Cardiac fibroblast (primary cell): ENCODE results near the gene TIMP2.

ENCODE experiments used
- DNase-seq, 2 donors: peaks; one replicate each; pipeline versions ENCODE4 v3.0.0 to v3.0.0-alpha.2; 2010; ENCODE audit warnings: low read depth in 2 of 2
- H3K4me3 ChIP-seq, 2 donors: replicated peaks in 1 of 2; 1 replicate in 1 of 2; 2 replicates in 1 of 2; pipeline ENCODE4 v1.5.1; 2011; ENCODE audit warnings: low read depth in 2 of 2, low read length in 2 of 2, mild to moderate bottlenecking in 2 of 2, moderate library complexity in 1 of 2
- CTCF ChIP-seq: IDR thresholded peaks from one replicate; pipeline ENCODE4 v1.5.1; 2011; ENCODE audit warnings: low read depth, mild to moderate bottlenecking, low read length, inconsistent platforms

Gene TIMP2

GRCh38 chr17:78842881-78843565 lies 82.2 kb downstream of the TIMP2 start:
- peak; percentile 66 for TF ChIP-seq CTCF
- peak; percentile 45 to 48 for DNase-seq
- no peak overlapping the region for H3K4me3 ChIP-seq

GRCh38 chr17:78840780-78841611 lies 84.2 kb downstream of the TIMP2 start, which contains the start of gene USP36:
Gene USP36, minus strand, starts transcription at chr17:78840814. Its CDS starts 4,451 bp downstream, at chr17:78836363.
- TF ChIP-seq CTCF, result no peak
- peak; percentile 99 to 100 for DNase-seq
- H3K4me3 ChIP-seq, result peak within 1 kb of the TSS; percentile 84 to 93

- no peak for DNase-seq
- no peak for TF ChIP-seq CTCF
- H3K4me3 ChIP-seq, result peak overlapping the region; percentile 77 to 84
Observed at GRCh38 chr17:78840530-78840779, 84.7 kb downstream of the TIMP2 start.

- TF ChIP-seq CTCF, result no peak
- peak overlapping the region; percentile 77 to 84 for H3K4me3 ChIP-seq
- peak; percentile 61 to 70 for DNase-seq
Observed at GRCh38 chr17:78839762-78840529, 85.2 kb downstream of the TIMP2 start.

- DNase-seq, result peak; percentile 24 to 68
Observed at GRCh38 chr17:78839235-78839761, 85.9 kb downstream of the TIMP2 start.

More at GRCh38 chr17:78839235-78839761, 85.9 kb downstream of the TIMP2 start:
- peak overlapping the region; percentile 77 to 84 for H3K4me3 ChIP-seq
- TF ChIP-seq CTCF, result no peak
